Upper lobe of left lung (tissue), 6 donors: ENCODE data around the gene PDE1A. TPM values are rescaled to one million over a fixed set of nuclear protein-coding genes. Genes with fewer than 3 reads are reported as not detected.

Experiments
- ATAC-seq, 2 donors: fragments of 200-7000 bp; cut with Tn5 transposase; one replicate each; pipeline ENCODE4 v1.9.1; 2022; ENCODE audit warnings: mild to moderate bottlenecking in 2 of 2, moderate library complexity in 2 of 2; ENCODE audit not compliant: low FRiP score in 2 of 2
- DNase-seq, 2 donors: peaks; one replicate each; pipeline ENCODE4 v3.0.0-alpha.2; 2019 to 2020
- H3K27ac ChIP-seq, 4 donors: fragments of 200-600 bp; sonication (generic); one replicate each; pipeline ENCODE4 v1.5.1; 2016 to 2019
- H3K27me3 ChIP-seq, 4 donors: fragments of 200-600 bp; sonication (generic); one replicate each; pipeline ENCODE4 v1.5.1; 2017 to 2019
- H3K36me3 ChIP-seq, 4 donors: fragments of 200-600 bp; sonication (generic); one replicate each; pipeline ENCODE4 v1.5.1; 2016 to 2019
- H3K4me1 ChIP-seq, 4 donors: fragments of 200-600 bp; sonication (generic); one replicate each; pipeline ENCODE4 v1.5.1; 2018 to 2019
- H3K4me3 ChIP-seq, 4 donors: fragments of 200-600 bp; sonication (generic); one replicate each; pipeline ENCODE4 v1.5.1; 2017 to 2019; ENCODE audit warnings: mild to moderate bottlenecking in 2 of 4, moderate library complexity in 1 of 4
- H3K9me3 ChIP-seq, 4 donors: fragments of 200-600 bp; sonication (generic); one replicate each; pipeline ENCODE4 v1.5.1; 2018 to 2019
- CTCF ChIP-seq, 6 experiments: fragments of 450-650 bp in 4 of 6; fragments of 200-600 bp in 2 of 6; sonication (generic) in 2 of 6; IDR thresholded peaks; one replicate each; pipeline ENCODE4 v1.5.1; 2016 to 2019; ENCODE audit warnings: antibody characterized with exemption in 6 of 6
- EP300 ChIP-seq, 4 donors: sonication (generic); formaldehyde crosslinking; IDR thresholded peaks; one replicate each; pipeline ENCODE4 v1.5.1; 2017; ENCODE audit warnings: antibody characterized with exemption in 4 of 4, control low read depth in 2 of 4
- POLR2A ChIP-seq, 4 donors: fragments of 450-650 bp; IDR thresholded peaks; one replicate each; pipeline ENCODE4 v1.5.1; 2016 to 2017; ENCODE audit warnings: antibody characterized with exemption in 4 of 4, mild to moderate bottlenecking in 2 of 4
- POLR2AphosphoS5 ChIP-seq, 2 donors: sonication (generic); formaldehyde crosslinking; IDR thresholded peaks; one replicate each; pipeline ENCODE4 v1.5.1; 2017; ENCODE audit warnings: antibody characterized with exemption in 2 of 2
- WGBS, 2 donors: methylation state at CpG; one replicate each; pipeline ENCODE4 v1.1.5; 2017 to 2018; 5-methylcytosine and 5-hydroxymethylcytosine counted together
- total RNA-seq, 6 donors: library from RNA; depleted of rRNA in 4 of 6; stranded (reverse); fragments of >200 nt in 4 of 6; gene quantifications; one replicate each; pipeline versions ENCODE4 v1.1.0 to v1.2.1, GENCODE V29; 2016 to 2021
- donor health status: DM: no; HTN: no; CAD: no; lungs with moderate emphysema.
- donor health status: DM: no; HTN: yes; CAD: no; lungs with severe emphysema.

The PDE1A gene
- total RNA-seq, 6 donors from 2014 or later = 0.67 to 4.3 (median 2.5) TPM

- TF ChIP-seq EP300 (IDR thresholded peaks at IDR 0.05) (no peak), POLR2AphosphoS5 (IDR thresholded peaks at IDR 0.05) (no peak), POLR2A (IDR thresholded peaks at IDR 0.05) (no peak), CTCF (IDR thresholded peaks at IDR 0.05) (no peak)
- no peaks in the 10 kb centered on the region for H3K4me1 ChIP-seq
- no peaks in the 10 kb centered on the region for H3K9me3 ChIP-seq
- no peaks in the 10 kb centered on the region for H3K36me3 ChIP-seq
- no peak overlapping the region for H3K27ac ChIP-seq
- WGBS, 2 donors = 90 to 98% methylated on average over 2 of the region's 2 CpGs
- H3K4me3 ChIP-seq = no peak overlapping the region
- DNase-seq = no peak
- ATAC-seq = no peak
- H3K27me3 ChIP-seq = no peaks in the 10 kb centered on the region
Observed at GRCh38 chr2:182166406-182166805, 260.4 kb downstream of the PDE1A start.

- H3K36me3 ChIP-seq = no peaks in the 10 kb centered on the region
- DNase-seq = no peak
- 71 to 79% methylated on average over 2 of the region's 2 CpGs for WGBS, 2 donors
- no peaks in the 10 kb centered on the region for H3K9me3 ChIP-seq
- H3K27me3 ChIP-seq = no peaks in the 10 kb centered on the region
- H3K27ac ChIP-seq = no peak overlapping the region
- no peaks in the 10 kb centered on the region for H3K4me1 ChIP-seq
- ATAC-seq = no peak
- H3K4me3 ChIP-seq = no peak overlapping the region
- no peak for TF ChIP-seq POLR2A (IDR thresholded peaks at IDR 0.05)
- TF ChIP-seq POLR2AphosphoS5 (IDR thresholded peaks at IDR 0.05) = no peak
- no peak for TF ChIP-seq CTCF (IDR thresholded peaks at IDR 0.05)
- TF ChIP-seq EP300 (IDR thresholded peaks at IDR 0.05) = no peak
Observed at GRCh38 chr2:182165202-182165601, 261.6 kb downstream of the PDE1A start.

GRCh38 chr2:182164686-182165085 lies 262.1 kb downstream of the PDE1A start:
- Histone ChIP-seq H3K4me1 (no peaks in the 10 kb centered on the region), H3K27me3 (no peaks in the 10 kb centered on the region), H3K4me3 (no peak overlapping the region), H3K27ac (no peak overlapping the region), H3K36me3 (no peaks in the 10 kb centered on the region), H3K9me3 (no peaks in the 10 kb centered on the region)
- DNase-seq (no peak), ATAC-seq (no peak)
- TF ChIP-seq CTCF (IDR thresholded peaks at IDR 0.05) (no peak), POLR2A (IDR thresholded peaks at IDR 0.05) (no peak), EP300 (IDR thresholded peaks at IDR 0.05) (no peak), POLR2AphosphoS5 (IDR thresholded peaks at IDR 0.05) (no peak)
- 73 to 92% methylated on average over 1 of the region's 1 CpG for WGBS, 2 donors

- H3K4me3 ChIP-seq = no peak overlapping the region
- no peaks in the 10 kb centered on the region for H3K4me1 ChIP-seq
- H3K9me3 ChIP-seq = no peaks in the 10 kb centered on the region
- TF ChIP-seq CTCF (IDR thresholded peaks at IDR 0.05) (no peak), EP300 (IDR thresholded peaks at IDR 0.05) (no peak), POLR2AphosphoS5 (IDR thresholded peaks at IDR 0.05) (no peak), POLR2A (IDR thresholded peaks at IDR 0.05) (no peak)
- no peaks in the 10 kb centered on the region for H3K36me3 ChIP-seq
- H3K27me3 ChIP-seq = no peaks in the 10 kb centered on the region
- ATAC-seq (no peak), DNase-seq (no peak)
- H3K27ac ChIP-seq = no peak overlapping the region
- WGBS, 2 donors = 94 to 100% methylated on average over 3 of the region's 3 CpGs
Observed at GRCh38 chr2:182163878-182164277, 263.0 kb downstream of the PDE1A start.

GRCh38 chr2:182148344-182148743 lies 278.5 kb downstream of the PDE1A start:
- no peak overlapping the region for H3K27ac ChIP-seq
- H3K27me3 ChIP-seq = no peaks in the 10 kb centered on the region
- no peaks in the 10 kb centered on the region for H3K36me3 ChIP-seq
- 60 to 61% methylated on average over 2 of the region's 2 CpGs for WGBS, 2 donors
- DNase-seq (no peak), ATAC-seq (no peak)
- no peaks in the 10 kb centered on the region for H3K9me3 ChIP-seq
- TF ChIP-seq POLR2AphosphoS5 (IDR thresholded peaks at IDR 0.05) (no peak), EP300 (IDR thresholded peaks at IDR 0.05) (no peak), POLR2A (IDR thresholded peaks at IDR 0.05) (no peak), CTCF (IDR thresholded peaks at IDR 0.05) (no peak)
- H3K4me3 ChIP-seq = no peak overlapping the region
- H3K4me1 ChIP-seq = no peaks in the 10 kb centered on the region
